Measurements from ENCODE around the gene EPB41.
"Not testable (repeated sequence)": the region's sequence is repeated elsewhere in the genome, so short reads cannot be mapped to it uniquely, and the experiment has no call there.

Gene EPB41

GRCh38 chr1:29117381-29117780 lies 203.0 kb downstream of the EPB41 start:
- no peak for DNase-seq

- no peak for DNase-seq
Observed at GRCh38 chr1:29119121-29119929, 205.0 kb downstream of the EPB41 start.

- no peak for DNase-seq
Observed at GRCh38 chr1:29120367-29120766, 206.0 kb downstream of the EPB41 start.

- no peak for DNase-seq
Observed at GRCh38 chr1:29120947-29121485, 206.6 kb downstream of the EPB41 start.

- DNase-seq, result no peak
Observed at GRCh38 chr1:29121516-29121935, 207.2 kb downstream of the EPB41 start.

- peak; percentile 74 for DNase-seq
Observed at GRCh38 chr1:29121936-29122681, 207.7 kb downstream of the EPB41 start.

GRCh38 chr1:29122682-29123052 lies 208.3 kb downstream of the EPB41 start:
- peak; percentile 71 for DNase-seq

GRCh38 chr1:29123053-29123886 lies 208.9 kb downstream of the EPB41 start:
- DNase-seq, result peak; percentile 23

- peak; percentile 46 for DNase-seq
Observed at GRCh38 chr1:29123887-29124365, 209.6 kb downstream of the EPB41 start, which contains the start of gene TMEM200B. Gene TMEM200B (minus strand): TSS chr1:29123903. CDS start chr1:29121828, 2,075 bp downstream.

GRCh38 chr1:29124366-29125236 lies 210.2 kb downstream of the EPB41 start:
- peak; percentile 77 for DNase-seq

GRCh38 chr1:29125237-29125641 lies 210.9 kb downstream of the EPB41 start:
- DNase-seq, result no peak

GRCh38 chr1:29125788-29126187 lies 211.4 kb downstream of the EPB41 start:
- no peak for DNase-seq

GRCh38 chr1:29126198-29126597 lies 211.8 kb downstream of the EPB41 start:
- no peak for DNase-seq

- no peak for DNase-seq
Observed at GRCh38 chr1:29128739-29129138, 214.4 kb downstream of the EPB41 start.

- no peak for DNase-seq
Observed at GRCh38 chr1:29129916-29130315, 215.5 kb downstream of the EPB41 start.

- not testable (repeated sequence) for DNase-seq
Observed at GRCh38 chr1:29131056-29131455, 216.7 kb downstream of the EPB41 start.

GRCh38 chr1:29133861-29134694 lies 219.7 kb downstream of the EPB41 start:
- no peak for DNase-seq

- no peak for DNase-seq
Observed at GRCh38 chr1:29134695-29135028, 220.3 kb downstream of the EPB41 start.

- peak; percentile 80 for DNase-seq
Observed at GRCh38 chr1:29136391-29136915, 222.1 kb downstream of the EPB41 start.

- DNase-seq, result no peak
Observed at GRCh38 chr1:29142714-29143113, 228.3 kb downstream of the EPB41 start.

GRCh38 chr1:29144178-29144577 lies 229.8 kb downstream of the EPB41 start:
- DNase-seq, result no peak

Measured in NCI-H226 (cell line).